Measurements from ENCODE around the gene SSBP3. TPM values are rescaled to one million over a fixed set of nuclear protein-coding genes. Genes with fewer than 3 reads are reported as not detected.
A peak's percentile ranks its signal among the peaks of the same experiment; 100 is the strongest.

SSBP3 gene
- total and polyA plus RNA-seq, 2 of the 13 experiments (the other 11 are each of a cell fraction or from before 2014, with no cell fraction given): 8.5 to 17.6 TPM

DNA sequence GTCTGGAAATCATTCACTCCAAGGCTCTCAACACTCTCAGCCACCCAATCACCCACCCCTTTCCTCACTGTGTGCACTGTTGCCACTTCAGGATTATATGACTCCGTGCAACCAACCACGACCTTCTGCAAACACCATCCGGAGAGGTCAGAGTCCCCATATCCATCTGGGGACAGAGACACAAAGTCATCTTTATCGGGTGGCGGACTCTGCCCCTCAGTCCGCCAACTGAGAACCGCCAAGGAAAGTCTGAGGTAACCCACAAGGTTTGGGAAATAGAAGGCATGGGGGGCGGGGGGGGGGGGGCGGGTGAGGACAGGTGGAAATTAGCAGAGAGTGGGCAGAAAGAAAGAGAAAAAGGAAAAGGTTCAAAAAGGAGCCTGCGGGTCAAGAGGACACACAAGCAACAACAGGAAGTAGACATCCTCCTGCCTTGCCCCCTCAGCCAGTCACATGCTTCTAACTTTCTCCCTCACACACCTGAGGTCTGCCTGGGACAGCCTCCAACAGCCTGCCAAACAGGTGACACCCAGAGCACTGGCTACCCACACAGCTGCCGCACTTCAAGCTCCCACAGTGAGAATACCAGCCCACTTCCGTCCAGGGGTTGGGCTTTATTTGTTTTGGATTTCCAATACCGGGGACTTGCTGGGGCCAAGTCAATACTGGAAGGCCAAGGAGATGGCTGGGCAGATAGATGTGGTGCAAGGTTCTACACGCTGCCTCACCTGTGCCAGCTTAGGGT is 58.1 kb downstream of the SSBP3 start (continued):
- TF ChIP-seq, protein P1, sequence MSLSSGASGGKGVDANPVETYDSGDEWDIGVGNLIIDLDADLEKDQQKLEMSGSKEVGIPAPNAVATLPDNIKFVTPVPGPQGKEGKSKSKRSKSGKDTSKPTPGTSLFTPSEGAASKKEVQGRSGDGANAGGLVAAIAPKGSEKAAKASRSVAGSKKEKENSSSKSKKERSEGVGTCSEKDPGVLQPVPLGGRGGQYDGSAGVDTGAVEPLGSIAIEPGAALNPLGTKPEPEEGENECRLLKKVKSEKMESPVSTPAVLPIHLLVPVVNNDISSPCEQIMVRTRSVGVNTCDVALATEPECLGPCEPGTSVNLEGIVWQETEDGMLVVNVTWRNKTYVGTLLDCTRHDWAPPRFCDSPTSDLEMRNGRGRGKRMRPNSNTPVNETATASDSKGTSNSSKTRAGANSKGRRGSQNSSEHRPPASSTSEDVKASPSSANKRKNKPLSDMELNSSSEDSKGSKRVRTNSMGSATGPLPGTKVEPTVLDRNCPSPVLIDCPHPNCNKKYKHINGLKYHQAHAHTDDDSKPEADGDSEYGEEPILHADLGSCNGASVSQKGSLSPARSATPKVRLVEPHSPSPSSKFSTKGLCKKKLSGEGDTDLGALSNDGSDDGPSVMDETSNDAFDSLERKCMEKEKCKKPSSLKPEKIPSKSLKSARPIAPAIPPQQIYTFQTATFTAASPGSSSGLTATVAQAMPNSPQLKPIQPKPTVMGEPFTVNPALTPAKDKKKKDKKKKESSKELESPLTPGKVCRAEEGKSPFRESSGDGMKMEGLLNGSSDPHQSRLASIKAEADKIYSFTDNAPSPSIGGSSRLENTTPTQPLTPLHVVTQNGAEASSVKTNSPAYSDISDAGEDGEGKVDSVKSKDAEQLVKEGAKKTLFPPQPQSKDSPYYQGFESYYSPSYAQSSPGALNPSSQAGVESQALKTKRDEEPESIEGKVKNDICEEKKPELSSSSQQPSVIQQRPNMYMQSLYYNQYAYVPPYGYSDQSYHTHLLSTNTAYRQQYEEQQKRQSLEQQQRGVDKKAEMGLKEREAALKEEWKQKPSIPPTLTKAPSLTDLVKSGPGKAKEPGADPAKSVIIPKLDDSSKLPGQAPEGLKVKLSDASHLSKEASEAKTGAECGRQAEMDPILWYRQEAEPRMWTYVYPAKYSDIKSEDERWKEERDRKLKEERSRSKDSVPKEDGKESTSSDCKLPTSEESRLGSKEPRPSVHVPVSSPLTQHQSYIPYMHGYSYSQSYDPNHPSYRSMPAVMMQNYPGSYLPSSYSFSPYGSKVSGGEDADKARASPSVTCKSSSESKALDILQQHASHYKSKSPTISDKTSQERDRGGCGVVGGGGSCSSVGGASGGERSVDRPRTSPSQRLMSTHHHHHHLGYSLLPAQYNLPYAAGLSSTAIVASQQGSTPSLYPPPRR (CRISPR knock-in tag; IDR thresholded peaks at IDR 0.05; ENCODE audit: borderline replicate concordance): peak; percentile 30
- TF ChIP-seq ZNF737 (CRISPR knock-in tag; IDR thresholded peaks at IDR 0.05; ENCODE audit: borderline replicate concordance) (no peak), NFE2 (CRISPR knock-in tag; IDR thresholded peaks at IDR 0.05) (no peak), KAT8 (CRISPR knock-in tag; IDR thresholded peaks at IDR 0.05) (0 out of 2 replicates have a peak, but pooled peaks have one; percentile 30), THAP11 (CRISPR knock-in tag; IDR thresholded peaks at IDR 0.05) (peak; percentile 57; the same call in 1 of the 2 replicates), SP2 (CRISPR knock-in tag; IDR thresholded peaks at IDR 0.05) (no peak), GFI1 (CRISPR knock-in tag; IDR thresholded peaks at IDR 0.05; ENCODE audit: borderline replicate concordance) (no peak), ZNF713 (CRISPR knock-in tag; IDR thresholded peaks at IDR 0.05) (no peak), FOXA1 (IDR thresholded peaks at IDR 0.05) (no peak), FOXA1 (CRISPR knock-in tag; IDR thresholded peaks at IDR 0.05) (peak; percentile 68), SETDB1 (CRISPR knock-in tag; IDR thresholded peaks at IDR 0.05; ENCODE audit: borderline replicate concordance) (no peak)
- TF ChIP-seq, protein P2, sequence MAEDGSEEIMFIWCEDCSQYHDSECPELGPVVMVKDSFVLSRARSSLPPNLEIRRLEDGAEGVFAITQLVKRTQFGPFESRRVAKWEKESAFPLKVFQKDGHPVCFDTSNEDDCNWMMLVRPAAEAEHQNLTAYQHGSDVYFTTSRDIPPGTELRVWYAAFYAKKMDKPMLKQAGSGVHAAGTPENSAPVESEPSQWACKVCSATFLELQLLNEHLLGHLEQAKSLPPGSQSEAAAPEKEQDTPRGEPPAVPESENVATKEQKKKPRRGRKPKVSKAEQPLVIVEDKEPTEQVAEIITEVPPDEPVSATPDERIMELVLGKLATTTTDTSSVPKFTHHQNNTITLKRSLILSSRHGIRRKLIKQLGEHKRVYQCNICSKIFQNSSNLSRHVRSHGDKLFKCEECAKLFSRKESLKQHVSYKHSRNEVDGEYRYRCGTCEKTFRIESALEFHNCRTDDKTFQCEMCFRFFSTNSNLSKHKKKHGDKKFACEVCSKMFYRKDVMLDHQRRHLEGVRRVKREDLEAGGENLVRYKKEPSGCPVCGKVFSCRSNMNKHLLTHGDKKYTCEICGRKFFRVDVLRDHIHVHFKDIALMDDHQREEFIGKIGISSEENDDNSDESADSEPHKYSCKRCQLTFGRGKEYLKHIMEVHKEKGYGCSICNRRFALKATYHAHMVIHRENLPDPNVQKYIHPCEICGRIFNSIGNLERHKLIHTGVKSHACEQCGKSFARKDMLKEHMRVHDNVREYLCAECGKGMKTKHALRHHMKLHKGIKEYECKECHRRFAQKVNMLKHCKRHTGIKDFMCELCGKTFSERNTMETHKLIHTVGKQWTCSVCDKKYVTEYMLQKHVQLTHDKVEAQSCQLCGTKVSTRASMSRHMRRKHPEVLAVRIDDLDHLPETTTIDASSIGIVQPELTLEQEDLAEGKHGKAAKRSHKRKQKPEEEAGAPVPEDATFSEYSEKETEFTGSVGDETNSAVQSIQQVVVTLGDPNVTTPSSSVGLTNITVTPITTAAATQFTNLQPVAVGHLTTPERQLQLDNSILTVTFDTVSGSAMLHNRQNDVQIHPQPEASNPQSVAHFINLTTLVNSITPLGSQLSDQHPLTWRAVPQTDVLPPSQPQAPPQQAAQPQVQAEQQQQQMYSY (CRISPR knock-in tag; IDR thresholded peaks at IDR 0.05): no peak
- TF ChIP-seq, protein P3, sequence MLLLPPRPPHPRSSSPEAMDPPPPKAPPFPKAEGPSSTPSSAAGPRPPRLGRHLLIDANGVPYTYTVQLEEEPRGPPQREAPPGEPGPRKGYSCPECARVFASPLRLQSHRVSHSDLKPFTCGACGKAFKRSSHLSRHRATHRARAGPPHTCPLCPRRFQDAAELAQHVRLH (CRISPR knock-in tag; IDR thresholded peaks at IDR 0.05; ENCODE audit: borderline replicate concordance, low read depth): no peak
- TF ChIP-seq, protein P4, sequence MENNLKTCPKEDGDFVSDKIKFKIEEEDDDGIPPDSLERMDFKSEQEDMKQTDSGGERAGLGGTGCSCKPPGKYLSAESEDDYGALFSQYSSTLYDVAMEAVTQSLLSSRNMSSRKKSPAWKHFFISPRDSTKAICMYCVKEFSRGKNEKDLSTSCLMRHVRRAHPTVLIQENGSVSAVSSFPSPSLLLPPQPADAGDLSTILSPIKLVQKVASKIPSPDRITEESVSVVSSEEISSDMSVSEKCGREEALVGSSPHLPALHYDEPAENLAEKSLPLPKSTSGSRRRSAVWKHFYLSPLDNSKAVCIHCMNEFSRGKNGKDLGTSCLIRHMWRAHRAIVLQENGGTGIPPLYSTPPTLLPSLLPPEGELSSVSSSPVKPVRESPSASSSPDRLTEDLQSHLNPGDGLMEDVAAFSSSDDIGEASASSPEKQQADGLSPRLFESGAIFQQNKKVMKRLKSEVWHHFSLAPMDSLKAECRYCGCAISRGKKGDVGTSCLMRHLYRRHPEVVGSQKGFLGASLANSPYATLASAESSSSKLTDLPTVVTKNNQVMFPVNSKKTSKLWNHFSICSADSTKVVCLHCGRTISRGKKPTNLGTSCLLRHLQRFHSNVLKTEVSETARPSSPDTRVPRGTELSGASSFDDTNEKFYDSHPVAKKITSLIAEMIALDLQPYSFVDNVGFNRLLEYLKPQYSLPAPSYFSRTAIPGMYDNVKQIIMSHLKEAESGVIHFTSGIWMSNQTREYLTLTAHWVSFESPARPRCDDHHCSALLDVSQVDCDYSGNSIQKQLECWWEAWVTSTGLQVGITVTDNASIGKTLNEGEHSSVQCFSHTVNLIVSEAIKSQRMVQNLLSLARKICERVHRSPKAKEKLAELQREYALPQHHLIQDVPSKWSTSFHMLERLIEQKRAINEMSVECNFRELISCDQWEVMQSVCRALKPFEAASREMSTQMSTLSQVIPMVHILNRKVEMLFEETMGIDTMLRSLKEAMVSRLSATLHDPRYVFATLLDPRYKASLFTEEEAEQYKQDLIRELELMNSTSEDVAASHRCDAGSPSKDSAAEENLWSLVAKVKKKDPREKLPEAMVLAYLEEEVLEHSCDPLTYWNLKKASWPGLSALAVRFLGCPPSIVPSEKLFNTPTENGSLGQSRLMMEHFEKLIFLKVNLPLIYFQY (CRISPR knock-in tag; IDR thresholded peaks at IDR 0.05; ENCODE audit: borderline replicate concordance): no peak
- TF ChIP-seq, protein P5, sequence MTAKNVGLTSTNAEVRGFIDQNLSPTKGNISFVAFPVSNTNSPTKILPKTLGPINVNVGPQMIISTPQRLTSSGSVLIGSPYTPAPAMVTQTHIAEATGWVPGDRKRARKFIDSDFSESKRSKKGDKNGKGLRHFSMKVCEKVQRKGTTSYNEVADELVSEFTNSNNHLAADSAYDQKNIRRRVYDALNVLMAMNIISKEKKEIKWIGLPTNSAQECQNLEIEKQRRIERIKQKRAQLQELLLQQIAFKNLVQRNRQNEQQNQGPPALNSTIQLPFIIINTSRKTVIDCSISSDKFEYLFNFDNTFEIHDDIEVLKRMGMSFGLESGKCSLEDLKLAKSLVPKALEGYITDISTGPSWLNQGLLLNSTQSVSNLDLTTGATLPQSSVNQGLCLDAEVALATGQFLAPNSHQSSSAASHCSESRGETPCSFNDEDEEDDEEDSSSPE (CRISPR knock-in tag; IDR thresholded peaks at IDR 0.05): no peak
